NCI-H2107 treated with DMSO at 0.1 percent for 48 hours (cell line): ENCODE measurements around the gene ELAVL4.
A peak's percentile ranks its signal among the peaks of the same experiment; 100 is the strongest.

Source experiments
- DNase-seq: peaks from one replicate; lab custom pipeline; 2025; ENCODE audit not compliant: unreplicated experiment; lab: John Stamatoyannopoulos, UW

The ELAVL4 gene

GRCh38 chr1:50237056-50237455, 128.3 kb downstream of the ELAVL4 start:
- no peak for DNase-seq

- DNase-seq, result no peak
Observed at GRCh38 chr1:50243939-50244338, 135.2 kb downstream of the ELAVL4 start.

- no peak for DNase-seq
Observed at GRCh38 chr1:50246869-50247268, 138.1 kb downstream of the ELAVL4 start.

- peak; percentile 69 for DNase-seq
Observed at GRCh38 chr1:50251702-50252101, 143.0 kb downstream of the ELAVL4 start.

- DNase-seq, result no peak
Observed at GRCh38 chr1:50252196-50252595, 143.5 kb downstream of the ELAVL4 start.
